ENCODE measurements around the gene TSPAN9.

DNA sequence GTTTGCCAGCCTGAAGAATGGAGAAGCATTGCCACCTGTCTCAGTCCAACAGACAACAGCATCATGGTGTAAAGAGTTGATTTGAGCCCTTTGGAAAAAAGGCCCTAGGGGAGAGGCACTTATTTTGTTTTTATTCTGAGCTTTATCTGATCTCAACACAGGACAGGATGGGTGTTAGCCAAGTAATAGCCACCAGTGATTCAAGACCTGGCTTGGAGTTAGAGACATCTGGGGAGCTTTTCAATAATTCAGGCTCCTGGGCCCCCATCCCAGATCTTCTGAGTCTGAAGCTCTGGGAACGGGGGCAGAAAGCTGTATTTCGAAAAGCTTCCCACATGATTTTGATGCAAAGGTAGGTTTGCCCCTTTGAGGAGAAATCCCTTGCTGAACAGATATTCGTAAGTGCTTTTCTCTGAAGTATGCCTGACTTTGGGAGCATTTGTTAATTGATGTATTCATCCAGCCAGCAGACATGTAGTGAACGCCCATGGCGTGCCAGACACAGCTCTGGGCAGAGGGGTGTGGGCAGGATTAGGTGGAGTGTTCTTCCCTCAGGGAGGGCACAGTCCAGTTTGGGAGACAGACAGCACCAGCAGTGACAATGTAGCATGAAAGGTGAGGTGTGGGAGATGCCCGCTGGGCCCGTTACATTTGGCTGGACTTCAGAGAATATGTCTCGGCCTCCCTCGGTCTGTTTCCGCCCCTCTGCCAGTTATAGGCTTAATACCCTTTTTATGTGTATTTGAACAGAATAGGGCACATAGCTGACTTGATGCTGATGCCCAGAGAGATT is 72.5 kb downstream of the TSPAN9 start:
- TF ChIP-seq, protein P1, sequence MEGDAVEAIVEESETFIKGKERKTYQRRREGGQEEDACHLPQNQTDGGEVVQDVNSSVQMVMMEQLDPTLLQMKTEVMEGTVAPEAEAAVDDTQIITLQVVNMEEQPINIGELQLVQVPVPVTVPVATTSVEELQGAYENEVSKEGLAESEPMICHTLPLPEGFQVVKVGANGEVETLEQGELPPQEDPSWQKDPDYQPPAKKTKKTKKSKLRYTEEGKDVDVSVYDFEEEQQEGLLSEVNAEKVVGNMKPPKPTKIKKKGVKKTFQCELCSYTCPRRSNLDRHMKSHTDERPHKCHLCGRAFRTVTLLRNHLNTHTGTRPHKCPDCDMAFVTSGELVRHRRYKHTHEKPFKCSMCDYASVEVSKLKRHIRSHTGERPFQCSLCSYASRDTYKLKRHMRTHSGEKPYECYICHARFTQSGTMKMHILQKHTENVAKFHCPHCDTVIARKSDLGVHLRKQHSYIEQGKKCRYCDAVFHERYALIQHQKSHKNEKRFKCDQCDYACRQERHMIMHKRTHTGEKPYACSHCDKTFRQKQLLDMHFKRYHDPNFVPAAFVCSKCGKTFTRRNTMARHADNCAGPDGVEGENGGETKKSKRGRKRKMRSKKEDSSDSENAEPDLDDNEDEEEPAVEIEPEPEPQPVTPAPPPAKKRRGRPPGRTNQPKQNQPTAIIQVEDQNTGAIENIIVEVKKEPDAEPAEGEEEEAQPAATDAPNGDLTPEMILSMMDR (conservative IDR thresholded peaks at IDR 0.05; ENCODE audit: low read depth, low read length) = no peak
- no peak for TF ChIP-seq EZH2 (IDR thresholded peaks at IDR 0.05; ENCODE audit: borderline replicate concordance, low read depth, low read length, poor library complexity, severe bottlenecking)
